GM12872 (cell line): ENCODE data around the gene VAV3.

Source experiments
- TF ChIP-seq, protein P1 (sequence below): IDR thresholded peaks from 3 replicates; pipeline ENCODE4 v1.5.1; 2011; ENCODE audit warnings: low read depth, mild to moderate bottlenecking, low read length, moderate library complexity; ENCODE audit not compliant: insufficient read depth

Gene VAV3

DNA sequence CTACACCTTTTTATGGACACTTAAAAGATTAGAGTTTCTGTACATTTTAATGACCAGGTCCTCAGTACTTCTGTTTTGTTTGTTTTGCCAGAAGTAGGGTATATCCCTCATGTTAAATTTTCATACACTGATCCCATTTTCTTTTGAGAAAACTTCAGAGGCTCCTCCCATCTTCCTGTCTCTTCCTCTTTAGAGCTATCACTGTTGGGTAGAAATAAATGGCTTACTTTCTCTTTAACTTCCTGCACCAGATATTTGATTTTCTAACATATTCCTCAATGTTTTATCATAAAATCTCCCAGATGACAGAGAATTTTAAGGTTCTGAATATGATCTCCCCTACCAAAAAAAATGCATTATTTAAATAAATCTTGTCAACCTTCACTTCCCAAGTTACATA, 23.4 kb downstream of the VAV3 start:
- TF ChIP-seq, protein P1, sequence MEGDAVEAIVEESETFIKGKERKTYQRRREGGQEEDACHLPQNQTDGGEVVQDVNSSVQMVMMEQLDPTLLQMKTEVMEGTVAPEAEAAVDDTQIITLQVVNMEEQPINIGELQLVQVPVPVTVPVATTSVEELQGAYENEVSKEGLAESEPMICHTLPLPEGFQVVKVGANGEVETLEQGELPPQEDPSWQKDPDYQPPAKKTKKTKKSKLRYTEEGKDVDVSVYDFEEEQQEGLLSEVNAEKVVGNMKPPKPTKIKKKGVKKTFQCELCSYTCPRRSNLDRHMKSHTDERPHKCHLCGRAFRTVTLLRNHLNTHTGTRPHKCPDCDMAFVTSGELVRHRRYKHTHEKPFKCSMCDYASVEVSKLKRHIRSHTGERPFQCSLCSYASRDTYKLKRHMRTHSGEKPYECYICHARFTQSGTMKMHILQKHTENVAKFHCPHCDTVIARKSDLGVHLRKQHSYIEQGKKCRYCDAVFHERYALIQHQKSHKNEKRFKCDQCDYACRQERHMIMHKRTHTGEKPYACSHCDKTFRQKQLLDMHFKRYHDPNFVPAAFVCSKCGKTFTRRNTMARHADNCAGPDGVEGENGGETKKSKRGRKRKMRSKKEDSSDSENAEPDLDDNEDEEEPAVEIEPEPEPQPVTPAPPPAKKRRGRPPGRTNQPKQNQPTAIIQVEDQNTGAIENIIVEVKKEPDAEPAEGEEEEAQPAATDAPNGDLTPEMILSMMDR: no peak

DNA sequence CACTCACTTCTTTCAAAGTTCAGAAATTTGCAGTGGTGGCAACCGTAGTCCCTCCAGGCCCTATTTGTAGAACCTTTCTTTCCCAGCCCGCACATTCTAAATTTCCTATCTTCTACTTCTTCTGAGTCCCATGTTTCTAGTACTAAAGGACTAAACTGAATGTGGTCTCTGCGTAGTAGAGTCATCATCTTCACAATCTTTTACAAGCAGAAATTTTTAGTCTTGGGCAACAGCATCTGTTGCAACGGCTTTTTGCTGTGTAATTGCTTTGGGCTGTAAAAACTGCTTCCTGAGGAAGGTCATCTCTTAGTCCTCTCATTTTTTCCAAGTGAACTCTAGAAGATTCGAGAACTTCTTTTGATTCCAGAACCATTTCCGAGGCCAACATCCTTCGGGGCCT, 23.9 kb downstream of the VAV3 start:
- TF ChIP-seq, protein P1: no peak

DNA sequence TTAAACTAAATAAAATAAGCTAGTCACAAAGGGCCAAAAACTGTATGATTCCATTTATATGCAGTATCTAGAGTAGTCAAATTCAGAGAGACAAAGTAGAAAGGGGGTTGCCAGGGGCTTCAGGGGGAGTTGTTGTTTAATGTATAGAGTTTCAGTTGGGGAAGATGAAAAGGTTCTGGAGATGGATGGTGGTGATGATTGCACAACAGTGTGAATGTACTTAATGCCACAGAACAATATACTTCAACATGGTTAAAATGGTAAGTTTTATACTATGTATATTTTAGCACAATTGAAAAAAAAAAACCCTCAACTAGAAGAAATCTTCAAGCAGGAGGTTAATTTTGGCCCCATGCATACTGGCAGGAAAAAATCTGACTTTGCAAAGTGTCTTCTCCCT, 24.3 kb downstream of the VAV3 start:
- TF ChIP-seq, protein P1: no peak

DNA sequence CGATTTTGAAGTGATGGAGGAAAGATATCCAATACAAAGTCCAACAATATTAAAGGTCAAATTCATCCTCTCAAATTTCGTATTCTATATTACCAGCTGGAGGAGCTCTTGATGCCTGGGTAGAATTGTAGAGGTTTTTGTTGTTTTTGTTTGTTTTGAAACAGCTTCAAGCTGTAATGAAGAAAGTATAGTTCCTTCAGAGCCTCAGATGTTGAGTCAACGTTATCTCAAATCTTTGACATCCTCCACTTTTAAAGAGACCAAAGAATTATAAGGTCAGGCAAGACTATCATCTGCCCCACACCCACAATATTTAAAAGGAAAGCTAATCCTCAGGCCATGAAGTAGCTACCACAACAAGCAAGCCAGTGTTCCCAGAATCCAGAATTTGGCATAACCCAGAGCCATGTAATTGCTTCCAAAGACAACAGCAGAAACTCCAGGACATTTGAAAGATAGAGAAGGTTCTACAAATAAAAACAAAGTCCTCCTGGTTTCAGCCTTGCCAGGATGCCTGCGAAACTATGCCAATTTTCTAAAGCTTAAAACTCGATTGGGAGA, 24.9 kb downstream of the VAV3 start:
- TF ChIP-seq, protein P1: no peak

DNA sequence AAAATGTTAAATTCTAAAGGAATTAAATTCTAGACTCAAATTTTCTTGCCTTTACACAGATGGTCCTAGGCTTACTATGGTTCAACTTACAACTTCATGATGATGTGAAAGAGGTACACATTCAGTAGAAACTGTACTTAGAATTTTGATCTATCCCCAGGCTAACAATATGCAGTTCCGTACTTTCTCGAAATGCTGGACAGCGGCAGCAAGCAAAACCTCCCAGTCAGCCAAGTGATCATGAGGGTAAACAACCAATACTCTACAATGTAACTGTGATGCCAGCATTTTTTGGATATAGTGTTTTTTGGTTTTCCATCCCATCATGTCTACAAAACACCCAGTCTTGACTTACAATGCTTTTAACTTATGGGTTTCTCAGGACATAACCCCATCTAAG, 25.7 kb downstream of the VAV3 start:
- TF ChIP-seq, protein P1: no peak

DNA sequence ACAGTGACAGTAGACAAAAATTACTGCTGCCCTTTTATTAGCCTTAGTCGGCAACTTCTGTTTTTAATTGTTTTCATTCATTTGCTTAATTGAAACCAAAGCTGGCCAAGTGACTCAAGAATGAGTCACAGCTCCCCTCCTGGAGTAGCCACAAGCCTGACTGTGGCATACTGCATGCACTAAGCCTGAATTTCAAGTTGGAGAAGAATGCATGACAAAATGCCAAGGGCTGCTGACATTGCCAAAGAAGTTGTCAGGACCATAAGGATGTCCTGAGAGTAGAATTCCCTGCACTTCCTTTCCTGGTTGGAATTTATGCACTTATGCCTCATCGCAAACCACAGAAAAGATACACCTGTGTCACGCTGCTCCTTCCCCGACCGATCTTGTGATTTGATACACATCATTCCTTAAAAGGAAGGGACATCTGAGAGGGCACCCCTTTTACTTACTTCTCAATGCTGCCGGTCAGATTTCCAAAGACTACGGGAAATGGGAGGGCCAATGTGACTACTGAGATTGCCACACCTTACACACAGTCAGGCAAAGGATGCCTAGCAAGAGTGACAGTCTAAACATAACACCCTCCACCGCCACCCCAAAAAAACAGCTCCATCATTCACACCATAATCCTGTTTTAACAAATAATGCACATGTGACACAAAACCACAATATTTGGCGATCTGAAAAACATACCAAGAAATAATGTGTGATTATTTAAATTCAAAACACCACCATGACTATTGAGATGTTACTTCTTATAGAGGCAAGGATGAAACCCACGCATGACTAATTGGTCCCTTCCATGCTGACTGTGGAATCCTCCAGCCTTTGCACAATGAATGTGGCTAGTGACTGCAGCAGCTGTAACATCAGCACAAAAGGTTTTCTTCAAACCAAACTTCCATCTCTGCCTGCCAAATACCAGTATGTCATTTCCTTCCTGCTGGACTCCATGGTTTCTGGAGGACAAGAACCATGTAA, 28.2 kb downstream of the VAV3 start:
- TF ChIP-seq, protein P1: no peak

DNA sequence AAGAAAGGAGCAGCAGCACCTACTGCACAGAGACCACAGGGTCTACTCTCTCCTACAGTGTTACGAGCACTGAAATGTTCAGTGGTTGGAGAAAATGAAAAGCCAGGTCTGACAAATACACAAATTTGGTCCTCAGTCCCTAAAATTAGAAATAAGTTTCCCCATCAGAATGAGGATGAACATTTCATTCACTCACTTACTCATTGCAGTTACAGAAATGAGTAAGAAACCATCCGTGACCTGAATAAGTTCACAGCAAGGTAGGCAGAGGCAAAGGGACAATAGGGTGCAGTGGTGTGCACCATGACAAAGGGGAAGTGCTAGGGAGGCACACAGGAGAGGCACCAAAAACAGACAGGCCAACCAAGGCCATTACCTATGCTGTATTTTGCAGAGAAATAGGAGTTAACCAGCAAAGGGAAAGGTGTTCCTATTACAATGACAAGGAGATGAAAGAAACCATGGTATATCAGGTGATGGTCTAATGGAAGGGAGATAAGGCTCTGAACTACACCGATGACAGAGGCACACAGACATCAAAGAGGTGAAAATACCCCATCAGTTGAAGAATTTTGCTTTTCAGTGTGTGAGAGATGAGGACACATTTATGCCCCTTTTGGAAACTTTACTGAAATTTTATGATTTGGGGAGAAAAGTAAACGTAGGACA, 29.4 kb downstream of the VAV3 start:
- TF ChIP-seq, protein P1: no peak
